ENCODE results near the gene CCR4.
A peak's percentile ranks its signal among the peaks of the same experiment; 100 is the strongest.
"Not testable (repeated sequence)": the region's sequence is repeated elsewhere in the genome, so short reads cannot be mapped to it uniquely, and the experiment has no call there.

CCR4 gene

DNA sequence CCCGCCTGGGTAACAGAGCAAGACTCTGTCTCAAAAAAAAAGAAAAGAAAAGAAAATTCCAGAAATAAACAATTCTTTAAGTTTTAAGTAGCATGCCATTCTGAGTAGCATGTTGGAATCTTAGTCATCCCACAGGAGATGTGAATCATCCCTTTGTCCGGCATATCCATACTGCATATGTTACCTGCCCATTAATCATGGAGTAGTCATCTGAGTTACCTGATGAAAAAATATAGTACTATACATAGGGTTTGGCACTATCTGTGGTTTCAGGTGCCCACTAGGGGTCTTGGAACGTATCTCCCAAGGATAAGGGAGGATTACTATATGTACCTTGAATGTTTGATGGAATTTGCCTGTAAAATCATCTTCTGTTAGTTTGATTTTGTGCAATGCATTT lies 6.3 kb upstream of the CCR4 start:
- no peak for DNase-seq (ENCODE audit: low spot score)
- no peak overlapping the region for H3K4me3 ChIP-seq
- H3K27ac ChIP-seq, result no peak overlapping the region
- TF ChIP-seq, protein P1, sequence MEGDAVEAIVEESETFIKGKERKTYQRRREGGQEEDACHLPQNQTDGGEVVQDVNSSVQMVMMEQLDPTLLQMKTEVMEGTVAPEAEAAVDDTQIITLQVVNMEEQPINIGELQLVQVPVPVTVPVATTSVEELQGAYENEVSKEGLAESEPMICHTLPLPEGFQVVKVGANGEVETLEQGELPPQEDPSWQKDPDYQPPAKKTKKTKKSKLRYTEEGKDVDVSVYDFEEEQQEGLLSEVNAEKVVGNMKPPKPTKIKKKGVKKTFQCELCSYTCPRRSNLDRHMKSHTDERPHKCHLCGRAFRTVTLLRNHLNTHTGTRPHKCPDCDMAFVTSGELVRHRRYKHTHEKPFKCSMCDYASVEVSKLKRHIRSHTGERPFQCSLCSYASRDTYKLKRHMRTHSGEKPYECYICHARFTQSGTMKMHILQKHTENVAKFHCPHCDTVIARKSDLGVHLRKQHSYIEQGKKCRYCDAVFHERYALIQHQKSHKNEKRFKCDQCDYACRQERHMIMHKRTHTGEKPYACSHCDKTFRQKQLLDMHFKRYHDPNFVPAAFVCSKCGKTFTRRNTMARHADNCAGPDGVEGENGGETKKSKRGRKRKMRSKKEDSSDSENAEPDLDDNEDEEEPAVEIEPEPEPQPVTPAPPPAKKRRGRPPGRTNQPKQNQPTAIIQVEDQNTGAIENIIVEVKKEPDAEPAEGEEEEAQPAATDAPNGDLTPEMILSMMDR (IDR thresholded peaks at IDR 0.05), result no peak

DNA sequence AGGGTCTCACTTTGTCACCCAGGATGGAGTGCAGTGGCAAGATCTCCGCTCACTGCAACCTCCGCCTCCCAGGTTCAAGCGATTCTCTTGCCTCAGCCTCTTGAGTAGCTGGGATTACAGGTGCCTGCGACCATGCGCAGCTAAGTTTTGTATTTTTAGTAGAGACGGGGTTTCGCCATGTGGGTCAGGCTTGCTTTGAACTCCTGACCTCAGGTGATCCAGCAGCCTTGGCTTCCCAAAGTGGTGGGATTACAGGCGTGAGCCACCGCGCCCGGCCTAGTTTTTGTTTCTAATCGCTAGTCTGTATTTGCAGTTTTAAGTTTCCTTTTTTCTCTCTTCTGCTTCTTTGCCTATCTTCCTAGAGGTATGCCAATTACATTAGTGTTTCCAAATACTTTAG lies 5.8 kb upstream of the CCR4 start:
- not testable (repeated sequence) for H3K27ac ChIP-seq; DNase-seq (ENCODE audit: low spot score); H3K4me3 ChIP-seq

DNA sequence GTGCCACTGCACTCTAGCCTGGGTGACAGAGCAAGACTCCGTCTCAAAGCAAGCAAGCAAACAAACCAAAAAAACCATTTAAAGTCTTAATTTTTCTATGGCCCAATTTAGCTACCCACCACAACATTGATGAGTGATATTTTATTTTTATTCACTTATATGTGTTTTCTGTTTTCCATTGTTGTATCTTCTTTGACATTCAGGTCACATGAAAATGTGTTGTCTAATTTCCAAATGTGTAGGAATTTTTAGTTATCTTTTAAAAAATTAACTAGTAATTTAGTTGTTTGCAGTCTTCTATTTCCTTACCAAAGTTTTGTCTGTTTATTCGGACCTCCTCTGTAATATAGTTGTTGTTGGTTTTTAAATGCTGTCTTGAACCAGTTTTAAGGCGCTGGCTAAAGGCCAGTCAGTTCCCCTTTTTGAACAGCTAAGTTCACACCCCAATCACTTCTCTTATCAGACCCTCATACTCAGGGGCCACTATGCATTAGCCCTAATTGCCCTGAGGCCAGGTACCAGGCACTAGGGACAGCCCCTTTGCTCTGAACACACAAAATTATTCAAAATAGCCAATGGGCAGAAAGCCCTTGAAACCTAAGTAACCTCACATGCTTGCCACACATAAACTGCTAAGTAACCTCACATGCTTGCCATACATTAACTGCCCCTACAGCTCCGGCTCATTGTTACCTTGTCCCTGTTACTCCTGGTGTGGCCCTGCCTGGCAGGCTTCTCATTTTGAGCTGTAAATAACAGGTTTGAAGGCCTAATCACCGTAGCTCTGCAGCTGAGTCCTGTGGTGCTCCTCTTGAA lies 4.3 kb upstream of the CCR4 start:
- DNase-seq (ENCODE audit: low spot score), result no peak
- TF ChIP-seq, protein P1 (IDR thresholded peaks at IDR 0.05), result no peak
- no peak overlapping the region for H3K27ac ChIP-seq
- H3K4me3 ChIP-seq, result no peak overlapping the region

DNA sequence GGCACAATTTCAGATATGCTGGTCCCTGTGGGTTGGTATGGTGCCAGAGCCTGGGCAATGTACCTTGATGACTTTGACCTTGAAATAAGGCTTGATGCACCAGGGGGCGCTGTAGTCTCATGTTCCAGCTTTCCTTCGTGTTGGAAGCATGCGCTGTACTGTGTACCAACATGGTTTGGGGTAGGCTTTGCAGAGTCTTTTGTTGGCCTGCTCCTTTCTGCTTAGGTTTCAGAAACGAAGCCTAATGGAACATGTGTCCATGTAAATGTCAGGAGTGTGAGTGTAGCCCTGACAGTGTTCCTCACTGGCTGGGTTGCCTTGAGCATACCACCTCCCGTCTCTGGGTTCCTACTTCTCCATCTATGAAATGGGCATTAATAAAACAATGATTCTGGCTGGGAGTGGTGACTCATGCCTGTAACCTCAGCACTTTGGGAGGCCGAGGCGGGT lies 3.6 kb upstream of the CCR4 start:
- TF ChIP-seq, protein P1 (IDR thresholded peaks at IDR 0.05), result peak; percentile 59
- no peak overlapping the region for H3K27ac ChIP-seq
- DNase-seq (ENCODE audit: low spot score), result no peak
- H3K4me3 ChIP-seq, result no peak overlapping the region

DNA sequence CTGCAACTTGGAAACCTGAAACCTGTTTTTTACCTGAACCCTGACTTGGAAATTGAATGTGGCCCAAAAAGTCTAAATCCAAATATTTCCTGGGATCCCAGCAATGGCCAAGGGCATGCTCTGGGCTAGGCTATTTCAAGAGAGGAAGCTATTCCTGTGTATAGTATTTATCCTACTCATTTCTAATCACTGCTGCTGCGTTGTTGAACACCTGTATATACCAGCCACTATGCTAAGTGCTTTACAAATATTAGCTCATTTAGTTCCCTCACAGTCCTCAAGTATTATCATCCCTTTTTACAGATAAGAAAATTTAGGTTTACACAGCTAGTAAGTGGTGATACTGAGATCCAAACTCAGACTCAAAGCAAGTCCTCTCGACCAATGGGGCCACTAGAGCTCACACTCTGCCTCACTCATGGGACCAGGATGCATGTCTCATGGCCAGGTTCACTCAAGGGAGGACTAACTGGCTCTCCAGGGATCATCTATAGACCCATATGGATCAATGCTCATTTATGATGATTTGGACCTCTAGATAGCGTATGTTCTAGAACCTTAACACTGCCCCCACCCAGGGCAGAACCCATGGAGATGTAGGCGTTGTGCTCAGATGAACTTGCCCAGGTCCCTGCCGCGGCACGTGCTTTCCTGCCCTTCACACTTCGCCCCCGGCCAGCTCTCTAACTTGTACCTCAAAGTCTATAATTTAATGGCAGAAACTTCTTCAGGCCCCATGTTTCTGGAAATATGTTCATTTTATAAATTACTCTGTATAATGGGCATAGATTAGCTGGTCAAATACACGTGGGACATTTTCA lies 2.6 kb upstream of the CCR4 start:
- H3K27ac ChIP-seq, result no peak overlapping the region
- TF ChIP-seq, protein P1 (IDR thresholded peaks at IDR 0.05), result no peak
- no peak for DNase-seq (ENCODE audit: low spot score)
- no peak overlapping the region for H3K4me3 ChIP-seq

DNA sequence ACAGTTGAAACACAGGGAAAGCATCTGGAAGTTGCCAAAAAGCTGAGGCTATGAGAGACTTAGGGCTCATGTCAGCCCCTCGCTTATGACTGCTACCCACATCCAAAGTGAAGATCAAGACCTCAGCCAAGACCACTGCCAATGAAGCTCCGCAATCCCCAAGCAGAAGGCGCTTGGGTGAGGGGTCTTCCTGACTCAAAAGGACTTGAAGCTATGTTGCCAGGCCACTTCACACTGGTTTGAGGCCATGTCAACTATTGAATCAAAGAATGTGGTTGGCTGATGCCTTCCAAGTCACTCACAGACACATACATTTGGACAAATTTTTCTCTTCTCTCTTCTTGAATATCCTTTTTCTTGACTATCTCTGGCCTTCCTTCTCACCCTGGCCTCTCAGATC lies 928 bp upstream of the CCR4 start:
- DNase-seq (ENCODE audit: low spot score), result no peak

More for the DNA sequence above, 928 bp upstream of the CCR4 start:
- TF ChIP-seq, protein P1 (IDR thresholded peaks at IDR 0.05), result no peak
- Histone ChIP-seq H3K27ac (no peak overlapping the region), H3K4me3 (no peak overlapping the region)
